Pancreas (tissue), 10 donors: Measurements from ENCODE around the gene CCDC88B. TPM values are rescaled to one million over a fixed set of nuclear protein-coding genes. Genes with fewer than 3 reads are reported as not detected.

Experiments
- ATAC-seq, 4 donors: fragments of 200-7000 bp; cut with Tn5 transposase; one replicate each; pipeline versions ENCODE4 v1.8.0 to v1.9.1; 2020; ENCODE audit warnings: mild to moderate bottlenecking in 4 of 4, moderate library complexity in 4 of 4
- DNase-seq, 6 donors: peaks; one replicate each; pipeline ENCODE4 v3.0.0-alpha.2; 2020
- FAIRE-seq: peaks from 2 replicates; lab custom pipeline; 2012; peaks lifted over from hg19 to GRCh38; lab: Jason Lieb, UNC
- H3K27ac ChIP-seq, 4 donors: fragments of 200-600 bp; sonication (generic); 1 replicate in 3 of 4; 2 replicates in 1 of 4; pipeline versions ENCODE4 v1.5.0 to v1.8.0; 2020
- H3K27me3 ChIP-seq, 4 donors: fragments of 200-600 bp; one replicate each; pipeline ENCODE4 v1.8.0; 2021
- H3K36me3 ChIP-seq, 3 donors: fragments of 200-600 bp; sonication (generic) in 1 of 3; one replicate each; pipeline versions ENCODE4 v1.5.0 to v1.8.0; 2020 to 2021
- H3K4me1 ChIP-seq, 3 donors: fragments of 200-600 bp; one replicate each; pipeline ENCODE4 v1.8.0; 2021
- H3K4me3 ChIP-seq, 4 donors: fragments of 200-600 bp; sonication (generic) in 2 of 4; one replicate each; pipeline versions ENCODE4 v1.5.0 to v1.8.0; 2020 to 2021
- H3K9me3 ChIP-seq, 4 donors: fragments of 200-600 bp; one replicate each; pipeline ENCODE4 v1.8.0; 2021
- WGBS, 2 donors: extraction: QIAGEN DNeasy Blood & Tissue Kit; methylation state at CpG; one replicate each; pipeline ENCODE4 v1.1.7; 2013; 5-methylcytosine and 5-hydroxymethylcytosine counted together
- intact Hi-C, 3 donors: fragments of 100-400 bp; cut with DNase I; formaldehyde crosslinking; loops; one replicate each; pipeline versions ENCODE4 v1.11.1 to v1.14.2; 2022
- polyA plus RNA-seq, 2 donors: library from polyadenylated mRNA; stranded (reverse); fragments of 200-250 nt; gene quantifications; one replicate each; pipeline ENCODE4 v1.2.3, GENCODE V29; 2013
- total RNA-seq, 6 donors: library from RNA; stranded (reverse); fragmentation: NEBNext Ultra II Directional in 4 of 6; extraction: Animal tissue kit (Norgen Biotek cat#: 25700) in 4 of 6; gene quantifications; one replicate each; pipeline versions ENCODE4 v1.2.1 to v1.2.4, GENCODE V29; 2021 to 2023
- TF ChIP-seq, protein P1 (sequence below), 4 donors: fragments of 200-600 bp; sonication (generic) in 3 of 4; IDR thresholded peaks; one replicate each; pipeline versions ENCODE4 v1.5.0 to v1.8.0; 2021; ENCODE audit warnings: antibody characterized with exemption in 4 of 4
- donor health status: healthy with polysubstance abuse.
- donor health status: DM: no; HTN: no; CAD: no; lungs with moderate emphysema.
- donor health status: DM: no; HTN: no; CAD: no.
- donor health status: control.
- donor health status: control.
- donor health status: Bipolar disorder and iron deficiency.
- donor health status: DM: yes; HTN: yes; CAD: no.
- donor health status: DM: no; HTN: no; CAD: no.
- donor health status: DM: no; HTN: no; CAD: no.
- donor health status: DM: yes; HTN: yes; CAD: no.

Gene CCDC88B
- total and polyA plus RNA-seq, 8 donors: 3.0 to 50.0 (median 6.4) TPM

DNA sequence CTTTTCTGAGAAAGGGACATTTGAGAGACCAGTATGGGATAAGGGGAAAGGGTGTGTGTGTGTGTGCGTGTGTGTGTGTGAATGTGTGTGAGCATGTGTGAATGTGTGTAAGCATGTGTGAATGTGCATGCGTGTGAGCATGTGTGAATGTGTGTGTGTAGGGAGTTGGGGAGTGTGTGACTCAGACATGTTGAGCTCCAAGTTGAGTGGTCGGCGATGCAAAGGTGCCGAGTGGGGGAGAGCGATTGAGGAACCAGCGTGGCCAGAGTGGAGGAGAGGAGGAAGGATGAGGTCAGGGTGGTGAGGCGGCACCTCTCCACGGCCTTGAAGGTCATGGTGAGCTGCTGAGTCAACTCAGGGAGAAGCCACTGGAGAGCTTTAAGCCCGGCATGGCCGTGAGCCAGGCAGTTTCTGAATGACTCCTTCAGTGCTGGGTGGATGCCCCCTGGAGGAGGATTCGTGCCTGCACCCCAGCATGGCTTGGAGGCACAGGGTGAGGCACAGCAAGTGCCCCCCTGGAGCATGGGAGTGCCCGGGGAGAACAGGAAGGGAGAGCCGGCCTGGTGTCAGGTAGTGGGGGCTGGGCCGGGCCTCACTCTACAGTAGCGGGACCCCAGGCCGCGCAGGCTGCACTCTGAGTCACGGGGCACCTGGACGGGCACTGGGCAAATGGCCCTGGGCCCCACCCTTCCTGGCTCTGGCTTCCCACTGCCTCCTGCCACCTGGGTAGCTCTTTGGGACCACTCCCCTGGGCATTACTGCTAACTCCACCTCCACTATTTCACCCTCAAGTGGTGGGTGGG is 8.2 kb upstream of the CCDC88B start:
- FAIRE-seq (no peak), DNase-seq (peak; percentile 72 to 92 (median 84)), ATAC-seq (peak; percentile 75 to 84 (median 82))
- Histone ChIP-seq H3K9me3 (no peaks in the 10 kb centered on the region), H3K4me1 (peaks cover 4 to 12% (median 8%) of the 10 kb centered on the region in 3 donors), H3K36me3 (no peaks in the 10 kb centered on the region), H3K4me3 (no peak overlapping the region), H3K27ac (peak overlapping the region; percentile 22 to 53 (median 52)), H3K27me3 (no peaks in the 10 kb centered on the region)
- TF ChIP-seq, protein P1, sequence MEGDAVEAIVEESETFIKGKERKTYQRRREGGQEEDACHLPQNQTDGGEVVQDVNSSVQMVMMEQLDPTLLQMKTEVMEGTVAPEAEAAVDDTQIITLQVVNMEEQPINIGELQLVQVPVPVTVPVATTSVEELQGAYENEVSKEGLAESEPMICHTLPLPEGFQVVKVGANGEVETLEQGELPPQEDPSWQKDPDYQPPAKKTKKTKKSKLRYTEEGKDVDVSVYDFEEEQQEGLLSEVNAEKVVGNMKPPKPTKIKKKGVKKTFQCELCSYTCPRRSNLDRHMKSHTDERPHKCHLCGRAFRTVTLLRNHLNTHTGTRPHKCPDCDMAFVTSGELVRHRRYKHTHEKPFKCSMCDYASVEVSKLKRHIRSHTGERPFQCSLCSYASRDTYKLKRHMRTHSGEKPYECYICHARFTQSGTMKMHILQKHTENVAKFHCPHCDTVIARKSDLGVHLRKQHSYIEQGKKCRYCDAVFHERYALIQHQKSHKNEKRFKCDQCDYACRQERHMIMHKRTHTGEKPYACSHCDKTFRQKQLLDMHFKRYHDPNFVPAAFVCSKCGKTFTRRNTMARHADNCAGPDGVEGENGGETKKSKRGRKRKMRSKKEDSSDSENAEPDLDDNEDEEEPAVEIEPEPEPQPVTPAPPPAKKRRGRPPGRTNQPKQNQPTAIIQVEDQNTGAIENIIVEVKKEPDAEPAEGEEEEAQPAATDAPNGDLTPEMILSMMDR (IDR thresholded peaks at IDR 0.05): peak in 2 of 4 donors; percentile 9 to 30
- WGBS, 2 donors: 28% methylated on average over 18 to 20 of the region's 20 CpGs
- intact Hi-C loops: no loop called here

DNA sequence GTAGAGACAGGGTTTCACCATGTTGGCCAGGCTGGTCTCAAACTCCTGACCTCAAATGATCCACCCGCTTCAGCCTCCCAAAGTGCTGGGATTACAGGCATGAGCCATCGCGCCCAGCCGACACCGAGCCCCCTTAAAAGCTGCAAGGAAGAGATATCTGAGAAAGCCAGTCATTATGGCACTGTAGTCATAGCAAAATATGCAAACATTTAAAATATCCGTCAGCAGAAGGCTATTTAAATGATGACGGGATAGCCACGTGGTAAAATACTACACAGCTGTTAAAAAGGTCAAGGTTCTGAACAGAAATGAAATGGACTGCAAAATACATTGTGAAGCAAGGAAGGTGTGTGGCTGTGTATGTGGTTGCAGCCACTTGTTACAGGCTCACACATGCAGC is 6.4 kb upstream of the CCDC88B start:
- Histone ChIP-seq H3K36me3 (no peaks in the 10 kb centered on the region), H3K27me3 (no peaks in the 10 kb centered on the region), H3K9me3 (no peaks in the 10 kb centered on the region), H3K4me3 (no peak overlapping the region), H3K27ac (no peak overlapping the region), H3K4me1 (peaks cover 4 to 12% (median 8%) of the 10 kb centered on the region in 3 donors)
- ATAC-seq (no peak), FAIRE-seq (no peak), DNase-seq (no peak)
- 88 to 95% methylated on average over 8 of the region's 8 CpGs for WGBS, 2 donors
- intact Hi-C loops: no loop called here
- TF ChIP-seq, protein P1 (IDR thresholded peaks at IDR 0.05): no peak

DNA sequence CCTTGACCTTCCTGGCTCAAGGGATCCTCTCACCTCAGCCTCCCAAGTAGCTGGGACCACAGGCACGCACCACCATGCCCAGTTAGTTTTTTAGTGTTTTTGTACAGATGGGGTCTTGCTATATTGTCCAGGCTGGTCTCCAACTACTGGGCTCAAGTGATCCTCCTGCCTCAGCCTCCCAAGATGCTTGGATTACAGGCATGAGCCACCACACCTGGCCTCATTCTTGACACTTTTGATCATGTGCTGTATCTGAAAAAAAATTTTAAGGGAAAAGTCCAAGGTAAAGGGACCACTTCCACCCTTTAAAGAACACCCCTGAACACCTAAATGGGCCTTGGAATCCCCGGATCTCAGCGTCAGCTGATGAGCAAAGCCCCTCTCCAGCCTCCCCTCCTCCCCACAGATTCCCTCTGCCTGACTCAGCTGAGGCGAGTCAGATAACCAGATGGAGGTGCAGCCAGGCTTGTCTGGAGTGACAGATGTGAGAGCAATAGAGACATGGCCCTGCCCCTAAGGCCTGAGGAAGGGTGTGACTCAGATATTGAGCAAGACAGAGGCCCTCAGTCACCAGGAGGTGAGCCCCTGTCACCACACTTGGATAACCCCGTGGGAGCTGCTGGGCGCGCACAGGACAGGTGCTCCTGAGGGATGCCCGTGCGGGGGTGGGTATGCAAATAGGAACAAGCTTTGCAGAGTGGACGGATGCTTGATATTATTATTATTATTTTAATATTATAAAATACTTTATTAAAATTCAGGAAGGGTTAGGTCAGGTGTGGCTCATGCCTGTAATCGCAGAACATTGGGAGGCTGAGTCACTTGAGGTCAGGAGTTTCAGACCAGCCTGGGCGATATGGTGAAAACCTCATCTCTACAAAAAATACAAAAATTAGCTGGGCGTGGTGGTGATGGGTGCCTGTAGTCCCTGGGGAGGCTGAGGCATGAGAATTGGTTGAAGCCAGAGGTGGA is 5.0 kb upstream of the CCDC88B start:
- Histone ChIP-seq H3K27me3 (no peaks in the 10 kb centered on the region), H3K36me3 (no peaks in the 10 kb centered on the region), H3K27ac (peak overlapping the region in 2 of 4 donors; percentile 3 to 9), H3K4me1 (peaks cover 4 to 8% (median 6%) of the 10 kb centered on the region in 3 donors), H3K9me3 (no peaks in the 10 kb centered on the region), H3K4me3 (no peak overlapping the region)
- no peak for FAIRE-seq
- peak; percentile 58 to 87 (median 80) for ATAC-seq
- TF ChIP-seq, protein P1 (IDR thresholded peaks at IDR 0.05): no peak
- intact Hi-C loops: no loop called here
- WGBS, 2 donors: 53 to 57% methylated on average over 13 of the region's 13 CpGs
- DNase-seq: peak in 4 of 6 donors; percentile 42 to 77 (median 54)

DNA sequence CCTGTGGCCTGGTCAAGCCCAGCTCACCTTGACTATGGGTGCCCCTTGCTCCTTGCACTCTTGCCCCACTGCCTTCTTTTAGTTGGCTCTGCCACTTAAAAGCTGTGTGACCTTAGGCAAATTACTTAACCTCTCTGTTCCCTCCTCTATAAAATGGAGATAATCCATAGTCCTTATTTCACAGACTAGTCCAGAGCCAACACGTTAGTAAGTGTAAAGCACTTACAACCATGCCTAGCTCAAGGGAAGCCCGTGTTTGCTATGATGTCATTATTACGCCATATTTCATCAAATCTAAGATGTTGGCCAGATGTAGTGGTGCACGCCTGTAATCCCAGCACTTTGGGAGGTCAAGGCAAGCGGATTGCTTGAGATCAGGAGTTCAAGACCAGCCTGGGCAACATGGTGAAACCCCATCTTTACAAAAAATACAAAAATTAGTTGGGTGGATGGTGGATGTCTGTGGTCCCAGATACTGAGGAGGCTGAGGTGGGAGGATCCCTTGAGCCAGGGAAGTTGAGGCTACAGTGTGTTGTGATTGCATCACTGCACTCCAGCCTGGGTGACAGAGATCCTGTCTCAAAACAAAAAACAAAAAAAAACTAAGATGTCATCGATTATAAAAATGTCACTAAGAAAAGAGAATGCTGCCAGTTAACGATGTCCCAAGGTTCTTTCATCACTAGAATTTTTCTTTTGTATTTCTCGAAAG is 2.3 kb upstream of the CCDC88B start:
- Histone ChIP-seq H3K27me3 (no peaks in the 10 kb centered on the region), H3K4me1 (peaks cover 0 to 4% (median 3%) of the 10 kb centered on the region in 3 donors), H3K9me3 (no peaks in the 10 kb centered on the region), H3K36me3 (no peaks in the 10 kb centered on the region), H3K27ac (no peak overlapping the region), H3K4me3 (no peak overlapping the region)
- intact Hi-C loops: no loop called here
- TF ChIP-seq, protein P1 (IDR thresholded peaks at IDR 0.05): no peak
- ATAC-seq: no peak
- no peak for DNase-seq
- FAIRE-seq: no peak
- WGBS, 2 donors: 64 to 65% methylated on average over 8 of the region's 8 CpGs
